SK-N-SH (cell line): ENCODE data around the gene ZKSCAN5. TPM values are rescaled to one million over a fixed set of nuclear protein-coding genes. Genes with fewer than 3 reads are reported as not detected.

Source experiments
- CTCF ChIA-PET: fragments of 300-600, 350-600 bp; formaldehyde crosslinking; extraction: SDS; loops from one replicate; lab custom pipeline; 2021; lab: Yijun Ruan, JAX
- POLR2A ChIA-PET: fragments of 350-600 bp; sonication (Branson Sonifier 250); formaldehyde crosslinking; extraction: SDS; loops from one replicate; lab custom pipeline; 2020; ENCODE audit warnings: antibody characterized with exemption, inconsistent platforms; lab: Yijun Ruan, JAX
- DNase-seq: peaks from one replicate; pipeline ENCODE4 v3.0.0; 2012
- H2AFZ ChIP-seq: fragments of 200-600 bp; sonication (generic); 2 replicates; pipeline ENCODE4 v1.8.1; 2016; ENCODE audit warnings: antibody characterized with exemption, mild to moderate bottlenecking, low read depth
- H3F3A ChIP-seq: fragments of 200-600 bp; sonication (generic); replicated peaks from 2 replicates; pipeline ENCODE3; 2016; ENCODE audit warnings: antibody characterized with exemption, mild to moderate bottlenecking; ENCODE audit not compliant: insufficient read depth
- H3K27ac ChIP-seq, 2 experiments: fragments of 200-500 bp in 1 of 2; fragments of 200-600 bp in 1 of 2; sonication (Bioruptor generic) in 1 of 2; sonication (generic), shearing (Covaris generic) in 1 of 2; 2 replicates each; pipeline versions ENCODE4 v1.5.1 to v1.6.1; 2014 to 2016; ENCODE audit warnings: low read depth in 2 of 2, inconsistent platforms in 1 of 2, low read length in 1 of 2, mild to moderate bottlenecking in 1 of 2, mixed read lengths in 1 of 2
- H3K27me3 ChIP-seq: fragments of 200-600 bp; sonication (generic), shearing (Covaris generic); 2 replicates; pipeline ENCODE4 v1.6.1; 2016; ENCODE audit warnings: mixed run types; ENCODE audit not compliant: insufficient read depth
- H3K36me3 ChIP-seq, 2 experiments: fragments of 200-500 bp in 1 of 2; fragments of 200-600 bp in 1 of 2; sonication (Bioruptor generic) in 1 of 2; sonication (generic) in 1 of 2; replicated peaks in 1 of 2; 2 replicates each; pipeline versions ENCODE3 to v1.5.1; 2014 to 2016; ENCODE audit warnings: low read length in 1 of 2, mild to moderate bottlenecking in 1 of 2; ENCODE audit not compliant: insufficient read depth in 2 of 2, control insufficient read depth in 1 of 2
- H3K4me1 ChIP-seq, 2 experiments: fragments of 200-500 bp in 1 of 2; fragments of 200-600 bp in 1 of 2; sonication (Bioruptor generic) in 1 of 2; sonication (generic), shearing (Covaris generic) in 1 of 2; 2 replicates each; pipeline versions ENCODE4 v1.5.1 to v1.6.1; 2014 to 2016; ENCODE audit warnings: low read depth in 1 of 2, low read length in 1 of 2, mixed run types in 1 of 2; ENCODE audit not compliant: insufficient read depth in 2 of 2, control insufficient read depth in 1 of 2
- H3K4me2 ChIP-seq: fragments of 200-600 bp; sonication (generic), shearing (Covaris generic); 2 replicates; pipeline ENCODE4 v1.6.1; 2017; ENCODE audit warnings: mixed run types
- H3K4me3 ChIP-seq, 2 experiments: fragments of 200-500 bp in 1 of 2; fragments of 200-600 bp in 1 of 2; sonication (Bioruptor generic) in 1 of 2; sonication (generic), shearing (Covaris generic) in 1 of 2; 2 replicates each; pipeline versions ENCODE4 v1.5.1 to v1.8.1; 2014 to 2016; ENCODE audit warnings: low read depth in 2 of 2, inconsistent platforms in 1 of 2, low read length in 1 of 2, mild to moderate bottlenecking in 1 of 2, mixed read lengths in 1 of 2, moderate library complexity in 1 of 2
- H3K79me2 ChIP-seq: fragments of 200-600 bp; sonication (generic); 2 replicates; pipeline ENCODE4 v1.8.1; 2017; ENCODE audit warnings: mild to moderate bottlenecking; ENCODE audit not compliant: insufficient read depth
- H3K9ac ChIP-seq: fragments of 200-600 bp; sonication (generic); 2 replicates; pipeline ENCODE4 v1.6.1; 2017; ENCODE audit warnings: mixed run types
- H3K9me2 ChIP-seq: fragments of 200-600 bp; sonication (generic); 2 replicates; pipeline ENCODE4 v1.6.1; 2017; ENCODE audit warnings: mixed run types
- H3K9me3 ChIP-seq: fragments of 200-600 bp; sonication (generic); 2 replicates; pipeline ENCODE4 v1.6.1; 2017; ENCODE audit warnings: mixed run types, mild to moderate bottlenecking, moderate library complexity
- H4K20me1 ChIP-seq: fragments of 200-600 bp; sonication (generic); 2 replicates; pipeline ENCODE4 v1.6.1; 2017; ENCODE audit warnings: mild to moderate bottlenecking, mixed run types; ENCODE audit not compliant: insufficient read depth
- CHD2 ChIP-seq: fragments of 150-350 bp; IDR thresholded peaks from 2 replicates; pipeline ENCODE4 v1.6.1; 2018; ENCODE audit warnings: low read length; ENCODE audit not compliant: partially characterized antibody
- ELF1 ChIP-seq: IDR thresholded peaks from 2 replicates; pipeline ENCODE4 v1.4.0; 2012
- EP300 ChIP-seq, 2 experiments: IDR thresholded peaks; 2 replicates each; pipeline versions ENCODE4 v1.4.0 to v1.6.1; 2012; ENCODE audit warnings: borderline replicate concordance in 1 of 2, low read depth in 1 of 2, low read length in 1 of 2
- FOSL2 ChIP-seq: IDR thresholded peaks from 2 replicates; pipeline ENCODE4 v1.4.0; 2012; ENCODE audit warnings: low read depth, mild to moderate bottlenecking, moderate library complexity, borderline replicate concordance
- FOXJ3 ChIP-seq: sonication (generic); formaldehyde crosslinking; IDR thresholded peaks from 2 replicates; pipeline ENCODE4 v1.5.1; 2020; ENCODE audit warnings: mild to moderate bottlenecking, missing genetic modification reagents
- GABPA ChIP-seq: IDR thresholded peaks from 2 replicates; pipeline ENCODE4 v1.4.0; 2012; ENCODE audit warnings: low read depth, mild to moderate bottlenecking
- GATA2 ChIP-seq: sonication (generic); formaldehyde crosslinking; IDR thresholded peaks from 2 replicates; pipeline ENCODE4 v1.5.0; 2020; ENCODE audit warnings: mild to moderate bottlenecking, missing genetic modification reagents
- MEF2A ChIP-seq: IDR thresholded peaks from 2 replicates; pipeline ENCODE4 v1.4.0; 2012; ENCODE audit warnings: low read depth, borderline replicate concordance
- PBX3 ChIP-seq: IDR thresholded peaks from 2 replicates; pipeline ENCODE4; 2012
- POLR2AphosphoS5 ChIP-seq: IDR thresholded peaks from 2 replicates; pipeline ENCODE4 v1.6.1; 2012; ENCODE audit warnings: low read depth, low read length
- RAD21 ChIP-seq: IDR thresholded peaks from 2 replicates; pipeline ENCODE4 v1.6.1; 2012; ENCODE audit warnings: mild to moderate bottlenecking, low read length
- REST ChIP-seq: IDR thresholded peaks from 2 replicates; pipeline ENCODE4 v1.6.1; 2012; ENCODE audit warnings: mild to moderate bottlenecking, low read depth, low read length, moderate library complexity
- RFX5 ChIP-seq: IDR thresholded peaks from 2 replicates; pipeline ENCODE4 v1.6.1; 2012; ENCODE audit warnings: mild to moderate bottlenecking, improper control_type of control experiment, low read length
- SIN3A ChIP-seq: IDR thresholded peaks from 2 replicates; pipeline ENCODE4 v1.6.1; 2012; ENCODE audit warnings: low read depth, mild to moderate bottlenecking, low read length, moderate library complexity, borderline replicate concordance
- SMC3 ChIP-seq: IDR thresholded peaks from 2 replicates; pipeline ENCODE4 v1.6.1; 2012; ENCODE audit warnings: low read depth, low read length, improper control_type of control experiment
- TAF1 ChIP-seq: IDR thresholded peaks from 2 replicates; pipeline ENCODE4 v1.6.1; 2012; ENCODE audit warnings: low read depth, mild to moderate bottlenecking, low read length, moderate library complexity, borderline replicate concordance
- TCF12 ChIP-seq: IDR thresholded peaks from 2 replicates; pipeline ENCODE4 v1.4.0; 2012
- USF1 ChIP-seq: IDR thresholded peaks from 2 replicates; pipeline ENCODE4 v1.4.0; 2012; ENCODE audit warnings: low read depth, borderline replicate concordance
- YY1 ChIP-seq: IDR thresholded peaks from 2 replicates; pipeline ENCODE4 v1.4.0; 2012; ENCODE audit warnings: low read depth, mild to moderate bottlenecking
- WGBS: methylation state at CpG from one replicate; pipeline ENCODE4 v1.1.6; 2017; ENCODE audit warnings: low lambda C conversion rate; 5-methylcytosine and 5-hydroxymethylcytosine counted together
- polyA plus RNA-seq, 3 experiments: library from polyadenylated mRNA; depleted of rRNA; stranded (reverse); fragments of >200 nt; gene quantifications; 2 replicates each; pipeline ENCODE4 v1.2.3, GENCODE V29; 2012

Gene ZKSCAN5
- polyA plus RNA-seq, 1 of the 3 experiments (the other 2 are of a cell fraction), result 7.5 TPM

- Histone ChIP-seq H3K4me2 (no peak overlapping the region), H3K79me2 (no peaks in the 10 kb centered on the region), H3K36me3 (peaks cover 0 to 15% of the 10 kb centered on the region in 2 experiments), H3F3A (peaks cover 8% of the 10 kb centered on the region), H3K9me2 (no peaks in the 10 kb centered on the region), H3K9ac (no peak overlapping the region), H3K4me1 (no peaks in the 10 kb centered on the region), H3K9me3 (no peaks in the 10 kb centered on the region; the same call in 1 of the 2 replicates), H3K27me3 (no peaks in the 10 kb centered on the region), H3K4me3 (no peak overlapping the region), H4K20me1 (no peaks in the 10 kb centered on the region), H2AFZ (no peak overlapping the region), H3K27ac (no peak overlapping the region)
- TF ChIP-seq REST (no peak), SMC3 (no peak), YY1 (no peak), TAF1 (no peak), FOSL2 (no peak), MEF2A (no peak), RAD21 (no peak), TCF12 (no peak), USF1 (no peak)
- WGBS, result 73% methylated on average over 7 of the region's 7 CpGs
- no peak for DNase-seq
- POLR2A ChIA-PET, result no interaction called here
- CTCF ChIA-PET, result no interaction called here
Measured at GRCh38 chr7:99539213-99539811, 34.9 kb downstream of the ZKSCAN5 start.

- no peaks in the 10 kb centered on the region for H3K4me1 ChIP-seq
- no peaks in the 10 kb centered on the region for H3K79me2 ChIP-seq
- no peak for DNase-seq
- H3K9ac ChIP-seq, result no peak overlapping the region
- no peaks in the 10 kb centered on the region for H3K27me3 ChIP-seq
- peaks cover 8% of the 10 kb centered on the region for H3F3A ChIP-seq
- no peak overlapping the region for H3K4me3 ChIP-seq
- ChIA-PET POLR2A (no interaction called here), CTCF (no interaction called here)
- no peak for TF ChIP-seq POLR2AphosphoS5
- TF ChIP-seq EP300 (IDR thresholded peaks at IDR 0.05; ENCODE audit: borderline replicate concordance in 1 of 2, low read depth in 1 of 2, low read length in 1 of 2), result no peak
- no peak for TF ChIP-seq GABPA
- no peak for TF ChIP-seq YY1
- no peak for TF ChIP-seq TCF12
- TF ChIP-seq RFX5, result no peak
- no peak for TF ChIP-seq CHD2
- TF ChIP-seq FOXJ3 (CRISPR knock-in tag), result no peak
- TF ChIP-seq PBX3, result no peak
- TF ChIP-seq ELF1, result no peak
- no peak for TF ChIP-seq SIN3A
- TF ChIP-seq GATA2 (CRISPR knock-in tag), result no peak
- no peaks in the 10 kb centered on the region for H3K9me2 ChIP-seq
- no peaks in the 10 kb centered on the region for H4K20me1 ChIP-seq
- H3K4me2 ChIP-seq, result no peak overlapping the region
- H2AFZ ChIP-seq, result no peak overlapping the region
- 81% methylated on average over 5 of the region's 5 CpGs for WGBS
- no peaks in the 10 kb centered on the region; the same call in 1 of the 2 replicates for H3K9me3 ChIP-seq
- peaks cover 0 to 23% of the 10 kb centered on the region in 2 experiments for H3K36me3 ChIP-seq
- no peak overlapping the region for H3K27ac ChIP-seq
Measured at GRCh38 chr7:99540542-99540941, 36.1 kb downstream of the ZKSCAN5 start.
